ENCODE results near the gene SUMF1.

GRCh38 chr3:4460334-4460733, 6.7 kb downstream of the SUMF1 start:
- no peak for TF ChIP-seq SIN3A (IDR thresholded peaks at IDR 0.05; ENCODE audit: borderline replicate concordance, insufficient read depth, low read length)
- TF ChIP-seq POLR2AphosphoS5 (IDR thresholded peaks at IDR 0.05; ENCODE audit: low read depth, low read length): no peak
- TF ChIP-seq TAF1 (IDR thresholded peaks at IDR 0.05; ENCODE audit: borderline replicate concordance, insufficient read depth, low read length): no peak
- no peak for TF ChIP-seq FOXP2 (optimal IDR thresholded peaks at IDR 0.05; ENCODE audit: borderline replicate concordance, extremely low read depth, extremely low read length, insufficient read depth)
- TF ChIP-seq REST (IDR thresholded peaks at IDR 0.05; ENCODE audit: insufficient read depth in 1 of 2, low read depth in 2 of 2, low read length in 2 of 2): no peak

Measured in PFSK-1 (cell line).